NCI-H2227 treated with DMSO at 0.1 percent for 48 hours (cell line): ENCODE measurements around the gene CMC1.

ENCODE experiments used
- DNase-seq: peaks from one replicate; lab custom pipeline; 2025; lab: John Stamatoyannopoulos, UW

Gene CMC1

DNA sequence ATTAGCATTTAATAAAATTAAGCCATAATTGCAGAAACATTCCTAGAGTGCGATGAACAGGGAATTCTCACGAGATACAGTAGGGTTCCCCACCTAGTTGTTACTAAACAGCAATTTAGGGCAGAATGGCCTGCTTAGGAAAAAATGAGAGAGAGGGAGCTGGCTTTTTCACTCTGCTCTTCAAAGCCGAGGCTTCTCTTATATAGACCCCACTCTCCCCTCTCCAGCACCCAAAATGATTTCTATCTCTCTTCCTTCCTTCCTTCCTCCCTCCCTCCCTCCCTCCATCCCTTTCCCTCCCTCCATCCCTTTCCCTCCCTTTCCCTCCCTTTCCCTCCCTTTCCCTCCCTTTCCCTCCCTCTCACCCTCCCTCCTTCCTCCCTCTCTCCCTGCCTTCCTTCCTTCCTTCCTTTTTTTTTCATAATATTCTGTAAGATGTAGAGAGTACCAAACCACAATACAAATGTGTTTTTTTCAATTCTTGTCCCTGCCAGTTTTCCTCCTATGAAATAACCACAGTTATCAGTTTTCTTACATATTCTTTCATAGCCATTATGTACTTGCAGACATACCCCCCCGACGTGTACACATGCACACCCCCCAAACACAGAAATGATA, 59.0 kb downstream of the CMC1 start:
- DNase-seq, result no peak

DNA sequence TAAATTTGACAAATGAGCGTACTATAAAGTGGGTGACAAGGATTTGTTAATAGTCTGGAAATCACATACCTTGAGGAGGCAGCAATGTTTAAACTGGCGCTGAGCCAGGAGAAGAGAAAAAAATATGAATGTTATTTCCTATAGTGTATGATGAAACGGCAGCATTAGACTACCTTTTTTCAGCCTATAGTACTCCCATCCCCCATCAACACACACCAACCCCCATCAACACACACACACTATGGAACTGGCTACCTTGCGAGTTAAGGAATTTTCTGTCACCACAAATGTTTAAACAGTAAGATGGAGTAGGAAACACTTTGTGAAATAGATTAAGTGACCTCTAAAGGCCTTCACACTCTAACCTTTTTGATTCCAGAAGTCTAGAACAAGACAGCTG, 60.3 kb downstream of the CMC1 start:
- no peak for DNase-seq

DNA sequence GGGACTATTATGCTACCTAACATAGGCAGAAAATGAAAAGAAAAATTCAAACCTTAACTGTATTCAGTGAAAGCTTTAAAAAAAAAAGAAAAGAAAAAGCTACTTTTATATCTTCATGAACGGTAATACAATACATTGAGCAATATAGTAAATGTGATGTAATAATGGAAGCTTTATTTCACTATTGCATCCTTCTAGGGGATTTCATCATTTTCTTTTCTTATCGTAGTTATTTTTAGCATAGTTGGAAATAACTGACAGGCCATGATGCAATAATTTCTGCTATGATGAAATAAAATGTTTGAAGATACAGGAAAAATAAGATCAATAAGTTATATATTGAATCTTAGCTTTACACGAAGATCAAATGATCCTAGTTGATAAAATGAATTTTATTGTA, 66.8 kb downstream of the CMC1 start:
- no peak for DNase-seq

DNA sequence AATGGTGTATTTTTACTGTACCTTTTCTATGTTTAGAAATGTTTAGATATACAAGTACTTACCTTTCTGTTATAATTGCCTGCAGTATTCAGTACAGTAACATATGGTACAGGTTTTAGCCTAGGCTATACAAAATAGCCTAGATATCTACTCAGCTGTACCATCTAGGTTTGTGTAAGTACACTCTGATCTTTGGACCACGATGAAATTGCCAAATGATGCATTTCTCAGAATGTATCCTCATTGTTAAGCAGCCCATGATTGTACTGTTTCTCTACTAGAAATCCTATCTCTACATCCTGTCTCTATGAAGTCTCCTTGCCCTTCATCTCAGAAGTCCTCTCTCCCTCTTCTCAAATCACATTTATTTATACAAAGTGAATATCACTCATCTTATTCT, 74.3 kb downstream of the CMC1 start:
- no peak for DNase-seq

DNA sequence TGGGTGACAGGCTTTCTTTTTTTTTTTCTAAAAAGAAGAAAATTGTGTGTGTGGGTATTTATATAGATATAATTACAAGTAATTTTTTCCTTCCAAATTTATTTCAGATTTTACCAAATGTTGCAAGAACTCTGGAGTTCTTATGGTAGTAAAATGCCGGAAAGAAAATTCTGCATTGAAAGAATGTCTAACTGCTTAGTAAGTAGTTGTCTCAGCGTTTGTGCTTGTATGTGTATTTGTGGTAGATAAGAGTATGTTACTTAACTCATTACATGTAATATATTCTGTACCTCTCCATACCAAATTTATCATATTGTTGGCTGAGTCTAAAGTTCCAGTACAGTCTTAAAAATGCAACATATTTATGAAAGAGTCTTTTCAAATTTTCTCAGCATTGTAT, 74.8 kb downstream of the CMC1 start:
- DNase-seq, result no peak

DNA sequence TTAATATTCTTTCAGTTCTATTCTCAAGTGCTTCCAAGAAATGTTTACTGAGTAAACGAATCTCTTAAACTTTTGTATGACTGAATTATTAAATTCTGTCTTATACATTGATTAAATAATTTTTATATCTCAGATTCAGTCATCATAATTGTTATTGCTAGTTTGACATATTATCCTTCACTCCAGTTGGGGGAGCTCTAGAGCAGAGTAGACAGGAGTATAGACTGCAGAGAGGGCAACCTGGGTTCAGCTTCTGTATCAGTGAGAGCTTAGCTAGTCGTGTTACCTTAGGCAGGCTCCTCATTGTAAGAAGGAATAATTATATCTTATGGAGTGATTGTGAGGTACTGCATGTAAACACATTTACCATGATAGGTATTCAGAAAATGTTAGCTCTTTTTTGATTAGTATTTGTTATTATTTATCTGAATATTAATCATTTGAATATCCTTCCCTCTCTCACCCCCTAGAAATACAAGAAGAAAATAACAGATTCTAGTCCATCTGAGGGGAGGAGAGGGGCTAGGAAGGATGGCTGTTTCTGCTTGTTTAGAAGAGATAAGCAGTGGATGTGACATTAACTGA, 76.1 kb downstream of the CMC1 start:
- DNase-seq, result peak; percentile 18

DNA sequence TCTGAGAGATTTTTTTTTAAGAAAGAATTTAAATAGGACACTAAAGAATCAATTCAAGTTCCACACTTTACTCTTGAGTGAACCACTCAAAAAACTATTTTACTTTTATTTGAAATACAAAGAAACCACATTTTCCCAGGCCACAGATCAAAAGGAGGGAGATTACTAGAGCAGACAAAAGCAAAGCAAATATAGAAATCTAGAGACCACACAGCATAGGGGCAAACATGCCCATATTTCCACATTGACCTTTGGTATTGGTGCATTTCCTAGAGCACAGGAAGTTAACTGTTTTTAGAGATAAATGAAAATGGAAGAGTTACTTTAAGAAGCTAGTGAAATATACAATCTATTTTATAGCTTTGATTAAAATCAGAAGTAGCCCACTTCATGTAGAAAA, 79.6 kb downstream of the CMC1 start:
- no peak for DNase-seq

DNA sequence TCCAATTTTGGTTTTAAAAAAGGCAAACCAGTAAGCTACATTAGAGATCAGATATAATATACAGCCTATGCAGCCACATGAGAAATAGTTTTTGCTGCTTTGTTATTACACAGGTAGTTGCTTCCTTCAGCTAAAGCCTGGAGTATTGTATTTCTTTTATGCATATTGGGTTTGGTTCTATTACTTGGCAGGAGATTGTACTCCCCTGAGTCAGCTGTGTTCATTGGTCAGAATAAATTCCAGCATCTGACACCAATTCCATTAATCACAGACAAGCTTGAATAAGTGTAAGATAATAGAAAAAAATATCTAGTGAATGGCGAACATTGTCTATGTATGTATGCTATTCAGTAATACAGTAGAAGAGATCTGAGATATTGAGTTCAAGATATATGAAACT, 81.0 kb downstream of the CMC1 start:
- no peak for DNase-seq

DNA sequence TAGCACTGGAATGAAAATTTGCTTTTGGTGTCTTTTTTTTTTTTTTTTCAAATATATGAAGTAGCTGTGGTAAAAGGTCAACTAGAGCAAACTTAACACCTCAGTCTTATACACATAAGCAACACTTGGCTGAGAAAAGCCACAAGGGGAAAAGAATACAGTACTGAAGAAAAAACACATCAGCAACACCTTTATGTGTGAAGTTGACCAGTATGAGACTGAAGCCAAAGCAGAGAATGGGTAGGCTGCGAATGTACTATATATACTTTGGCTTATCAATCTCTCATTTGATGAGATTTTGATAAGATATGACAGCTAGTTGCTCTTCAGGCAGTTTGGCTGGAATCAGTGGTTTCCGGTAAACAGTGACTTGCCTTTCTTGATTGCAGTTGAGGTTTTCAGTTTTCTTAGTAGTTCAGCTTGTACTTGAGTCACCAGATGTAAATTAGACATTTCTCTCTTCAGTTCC, 85.1 kb downstream of the CMC1 start:
- no peak for DNase-seq

DNA sequence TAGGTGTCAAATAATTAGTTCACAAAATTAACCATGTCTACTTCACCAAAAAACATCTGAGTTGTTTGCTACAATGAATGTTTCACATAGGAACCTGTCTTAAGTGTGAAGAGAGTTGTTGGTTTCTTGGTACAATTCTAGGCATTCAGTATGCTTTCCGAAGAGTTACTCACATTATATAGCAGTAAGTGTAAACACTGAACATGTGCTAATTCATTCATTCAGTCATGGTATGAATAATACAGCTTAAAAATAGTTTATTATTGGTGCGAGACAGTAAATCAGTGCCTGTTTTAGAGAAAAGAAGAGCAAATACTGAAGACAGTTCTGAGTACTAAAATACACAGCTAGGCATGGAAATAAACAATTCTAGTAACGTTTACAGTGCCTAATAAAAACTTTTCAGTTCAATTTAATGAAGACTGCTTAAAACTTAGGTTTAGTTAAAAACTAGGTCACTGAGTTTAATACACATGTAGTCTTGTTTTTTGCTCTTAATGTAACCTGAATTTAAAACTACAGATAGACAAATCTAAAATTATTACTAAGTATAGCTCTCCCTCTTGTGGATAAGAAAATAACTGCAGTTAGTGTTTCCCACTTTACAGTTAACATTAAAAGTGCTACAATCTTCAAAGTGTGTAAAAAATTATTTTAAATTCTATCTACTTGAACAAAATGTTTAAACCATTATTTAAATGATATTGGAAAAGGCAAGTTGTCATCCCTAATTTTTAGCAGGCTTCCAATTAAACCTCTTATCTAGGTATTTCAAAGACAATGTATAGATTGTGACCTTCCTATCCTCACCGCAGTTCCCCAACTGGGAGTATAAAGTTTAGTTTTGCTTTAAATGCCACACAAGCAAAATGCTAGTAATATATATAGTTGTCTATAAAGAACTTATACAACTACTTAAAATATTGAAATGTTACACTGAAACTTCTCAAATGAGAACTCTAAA, 87.1 kb downstream of the CMC1 start:
- peak; percentile 25 for DNase-seq

DNA sequence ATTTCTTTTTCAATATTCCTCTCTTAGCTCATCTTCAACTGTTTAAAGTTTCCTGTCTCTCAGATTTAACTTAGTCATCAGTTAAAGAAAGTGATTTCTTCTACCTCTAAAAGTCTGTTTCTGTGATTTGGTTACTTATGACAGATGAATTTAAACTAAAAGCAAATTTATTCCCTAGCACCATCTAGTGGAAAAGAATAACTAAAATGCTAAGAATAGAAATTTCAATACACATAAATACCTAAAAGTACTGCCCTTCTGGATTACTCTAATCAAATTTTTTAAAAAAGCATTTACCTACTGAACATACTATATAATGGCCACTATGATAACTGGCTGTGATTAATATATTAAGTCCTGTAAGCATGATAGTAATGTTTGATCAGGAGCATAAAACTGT, 93.1 kb downstream of the CMC1 start:
- DNase-seq, result no peak

DNA sequence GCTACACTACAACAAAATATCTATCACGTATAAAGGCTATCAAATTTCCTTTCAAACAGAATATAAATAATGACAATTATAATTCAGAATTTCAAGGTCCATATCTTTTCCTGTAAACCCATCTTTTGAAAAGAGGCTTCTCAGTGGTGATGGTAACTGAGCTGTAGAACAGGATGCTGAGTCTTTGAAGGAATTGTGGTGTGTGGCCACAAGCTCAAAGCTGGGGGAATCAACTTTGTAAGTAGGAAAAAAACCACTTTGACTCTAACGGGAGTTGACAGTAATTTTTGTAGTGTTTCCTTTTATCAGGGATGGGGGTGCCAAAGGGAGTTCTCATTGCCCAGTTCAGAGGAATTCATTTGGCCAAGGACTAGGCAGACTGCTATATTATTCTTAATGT, 93.8 kb downstream of the CMC1 start:
- DNase-seq, result no peak

DNA sequence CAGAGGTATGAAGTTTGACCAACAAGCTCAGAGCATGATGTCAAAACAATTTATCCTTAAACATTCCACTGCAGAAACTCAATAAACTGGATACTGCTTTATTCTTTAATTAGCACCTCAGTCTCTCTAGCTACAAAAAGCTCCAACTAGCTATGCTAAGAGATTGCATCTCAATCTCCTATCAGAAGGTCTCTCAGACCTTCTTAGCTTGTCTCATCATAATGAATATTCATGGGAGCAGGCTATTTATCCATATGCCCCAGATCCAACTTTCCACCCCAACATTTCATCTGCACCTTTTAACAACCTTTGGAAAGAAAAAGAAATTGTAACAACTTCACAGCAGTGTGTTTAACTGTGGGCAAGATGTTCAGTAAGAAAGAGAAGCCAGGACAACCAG, 95.8 kb downstream of the CMC1 start:
- no peak for DNase-seq

DNA sequence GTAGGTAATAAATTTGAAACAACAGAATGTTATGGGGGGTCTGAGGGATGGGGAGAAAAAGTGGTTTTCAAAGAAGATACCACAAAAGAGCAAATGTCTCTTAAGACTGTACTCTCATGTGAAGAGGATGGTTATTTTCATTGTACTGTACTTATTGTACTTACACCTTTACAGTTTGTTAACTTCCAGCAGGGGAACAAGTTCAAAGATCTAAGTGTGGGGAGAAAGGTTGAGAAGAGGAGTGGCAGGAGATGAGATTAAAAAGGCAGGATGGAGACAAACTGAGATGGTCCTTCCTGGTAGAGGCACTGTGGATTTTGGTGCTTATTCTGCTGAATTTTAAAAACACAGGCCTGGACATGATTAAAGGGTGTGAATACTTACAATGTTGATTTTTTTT, 101.7 kb downstream of the CMC1 start:
- DNase-seq, result no peak

DNA sequence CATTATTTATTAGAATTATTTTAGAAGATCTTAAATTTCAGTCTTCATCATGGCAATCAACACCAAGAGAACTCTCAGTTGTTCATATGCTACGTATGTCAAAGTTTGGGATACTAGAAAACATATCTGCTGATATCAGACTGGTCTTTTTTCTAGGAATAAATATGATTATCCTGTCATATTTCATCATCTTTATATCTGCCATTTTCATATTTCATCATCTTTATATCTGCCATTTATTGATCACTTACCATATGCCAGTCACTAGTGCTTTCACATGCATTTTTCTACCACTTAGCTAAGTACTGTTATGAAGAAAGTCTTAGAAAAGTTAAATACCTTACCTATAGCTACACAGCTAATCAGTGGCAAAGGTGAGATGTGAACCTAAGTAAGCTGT, 104.3 kb downstream of the CMC1 start:
- DNase-seq, result no peak

DNA sequence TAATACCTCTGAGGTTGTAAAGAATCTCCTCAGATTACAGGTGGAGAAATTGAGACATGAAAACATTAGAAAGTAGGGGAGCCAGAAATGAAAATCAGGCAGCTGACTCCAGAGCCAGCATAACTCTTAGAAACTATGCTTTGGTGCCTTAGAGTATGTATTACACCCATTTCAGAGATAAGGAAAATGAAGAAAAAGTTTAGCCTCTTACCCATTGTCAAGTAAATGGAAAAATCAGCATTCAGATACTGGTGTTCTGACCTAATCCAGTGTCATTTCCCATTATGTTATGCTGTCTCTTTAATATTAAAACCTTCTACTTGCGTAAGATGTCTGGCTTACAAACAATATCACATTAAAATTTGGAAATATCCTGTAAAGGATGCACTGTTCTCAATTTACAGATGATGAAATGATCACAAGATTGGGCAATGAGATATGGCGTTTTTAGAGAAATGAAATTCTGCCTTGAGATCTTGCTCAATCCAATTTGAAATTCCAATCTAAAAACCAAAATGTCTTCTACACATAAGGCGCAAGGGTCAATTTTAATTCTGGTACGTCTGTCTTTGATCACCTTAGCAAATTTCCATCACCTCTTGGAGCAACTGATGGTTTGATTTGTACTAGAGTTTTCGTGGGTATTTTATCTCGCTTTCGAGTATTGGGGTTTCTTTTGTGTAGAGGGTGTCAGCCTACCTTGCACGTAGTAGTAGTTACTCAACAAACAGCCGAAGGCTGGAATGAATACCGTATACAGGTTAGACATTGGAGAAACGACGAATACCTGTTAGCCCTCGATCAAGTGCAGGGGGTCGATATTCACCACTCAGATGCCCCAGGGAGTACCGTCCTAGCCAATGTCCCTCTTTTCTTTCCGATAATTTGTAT, 106.2 kb downstream of the CMC1 start:
- DNase-seq, result no peak

DNA sequence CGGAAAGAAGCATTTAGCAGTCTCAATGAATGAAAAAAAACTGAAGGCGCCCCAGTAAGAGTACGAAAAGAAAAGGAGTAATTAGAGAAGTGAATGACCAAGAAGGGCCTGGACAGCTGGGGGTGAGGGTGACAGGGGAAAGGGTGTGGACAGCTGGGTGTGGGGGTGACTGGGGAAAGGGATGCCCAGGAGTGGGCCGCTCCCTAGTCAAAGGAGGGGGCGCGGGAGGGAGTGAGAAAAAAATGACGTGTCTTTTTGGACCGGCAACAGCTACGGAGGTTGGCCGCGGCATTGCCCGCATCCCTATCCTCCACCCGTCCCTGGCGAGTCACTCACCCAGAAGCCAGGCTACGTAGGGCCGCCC, 106.8 kb downstream of the CMC1 start:
- DNase-seq, result no peak

DNA sequence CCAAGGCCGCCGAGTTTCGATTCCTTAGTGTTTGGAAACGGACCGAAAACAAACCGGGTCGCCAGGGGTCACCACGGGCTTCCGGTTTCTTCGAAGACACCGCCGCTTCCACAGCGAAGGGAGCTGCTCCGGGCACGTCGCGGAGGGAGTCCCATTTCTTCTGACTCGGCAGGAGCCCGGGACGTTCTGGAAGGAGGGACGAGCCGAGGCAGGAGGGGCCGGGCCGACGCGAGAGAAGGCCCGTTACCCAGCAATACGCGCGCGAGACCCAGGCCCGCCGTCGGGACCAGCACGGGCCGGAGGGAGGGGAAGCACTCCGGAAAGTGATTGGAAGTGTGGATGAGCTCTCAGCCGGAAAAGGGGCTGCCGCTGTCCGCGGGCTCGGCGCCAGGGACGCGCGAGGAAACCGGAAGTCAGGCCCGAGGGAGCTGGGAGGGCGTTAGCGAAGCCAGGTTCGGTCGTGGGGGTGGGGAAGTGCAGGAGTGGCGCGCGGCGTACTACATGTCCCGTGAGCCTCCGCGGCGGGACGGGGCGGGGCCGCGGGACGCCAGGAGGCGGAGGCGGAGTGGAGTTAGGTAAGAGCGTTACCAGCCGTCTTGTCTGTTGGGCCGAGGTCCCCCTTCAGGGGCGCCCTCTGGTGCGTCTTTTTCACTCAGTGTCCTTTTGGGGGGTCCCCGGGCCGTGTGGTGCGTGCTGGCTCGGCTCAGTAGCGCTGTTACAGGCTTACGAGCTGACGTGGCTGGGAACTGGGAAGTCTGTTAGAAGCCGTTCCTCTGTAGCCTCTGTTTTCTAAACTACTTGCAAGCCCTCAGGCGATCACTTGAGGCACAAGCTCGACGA, 107.4 kb downstream of the CMC1 start, which contains the start of the genes AZI2 and ZCWPW2:
Gene AZI2, minus strand, starts transcription at position 196 of the 840 bp plus-strand sequence. CDS start 8,207 bp downstream, outside the sequence.
Gene ZCWPW2, plus strand, starts transcription at position 93 of the 840 bp plus-strand sequence. CDS start 64,348 bp downstream, outside the sequence.
- peak; percentile 84 for DNase-seq

DNA sequence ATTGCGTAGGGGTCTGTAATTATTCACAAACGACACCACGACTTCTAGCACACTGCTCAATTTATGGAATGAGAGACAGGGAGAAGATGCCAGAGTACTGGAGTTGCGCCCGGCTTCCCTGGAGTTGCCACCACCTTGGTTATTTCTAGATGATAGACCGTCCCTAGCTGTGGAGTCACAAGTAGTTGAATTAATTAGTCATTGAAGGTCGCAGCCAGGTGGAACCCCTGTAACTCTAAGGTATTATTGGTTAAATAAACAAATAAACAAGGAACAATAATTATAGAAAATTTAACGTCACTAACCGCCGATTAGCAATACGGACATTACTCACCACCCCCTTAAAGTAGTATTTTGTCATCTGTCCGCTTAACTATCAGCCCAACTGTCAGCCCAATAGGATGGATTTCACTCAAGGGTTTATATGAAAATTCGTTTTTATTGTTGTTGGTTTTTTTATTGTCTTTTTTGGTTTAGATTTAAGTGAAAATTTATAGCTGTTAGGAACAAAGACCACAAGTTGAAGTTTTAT, 108.1 kb downstream of the CMC1 start:
- no peak for DNase-seq
